Upper lobe of right lung (tissue), 1 donor: ENCODE data around the gene BRINP3. TPM values are rescaled to one million over a fixed set of nuclear protein-coding genes. Genes with fewer than 3 reads are reported as not detected.

Experiments used
- ATAC-seq: fragments of 200-7000 bp; cut with Tn5 transposase; one replicate; pipeline ENCODE4 v1.9.1; 2020; ENCODE audit warnings: mild to moderate bottlenecking, moderate library complexity
- DNase-seq: peaks from one replicate; pipeline ENCODE4 v3.0.0-alpha.2; 2020
- H3K27ac ChIP-seq: fragments of 200-600 bp; one replicate; pipeline ENCODE4 v1.8.0; 2022
- H3K27me3 ChIP-seq: fragments of 200-600 bp; one replicate; pipeline ENCODE4 v1.8.0; 2022; ENCODE audit warnings: mild to moderate bottlenecking
- H3K36me3 ChIP-seq: fragments of 200-600 bp; one replicate; pipeline ENCODE4 v1.8.0; 2022
- H3K4me1 ChIP-seq: fragments of 200-600 bp; one replicate; pipeline ENCODE4 v1.8.0; 2022
- H3K4me3 ChIP-seq: fragments of 200-600 bp; one replicate; pipeline ENCODE4 v1.8.0; 2022; ENCODE audit warnings: mild to moderate bottlenecking
- H3K9me3 ChIP-seq: fragments of 200-600 bp; one replicate; pipeline ENCODE4 v1.8.0; 2022
- CTCF ChIP-seq: fragments of 200-600 bp; IDR thresholded peaks from one replicate; pipeline ENCODE4 v1.8.0; 2022; ENCODE audit warnings: antibody characterized with exemption
- intact Hi-C: fragments of 100-400 bp; cut with DNase I; formaldehyde crosslinking; loops from one replicate; pipeline ENCODE4 v1.11.0; 2022
- total RNA-seq: library from RNA; stranded (reverse); fragmentation: NEBNext Ultra II Directional; extraction: Animal tissue kit (Norgen Biotek cat#: 25700); gene quantifications from one replicate; pipeline ENCODE4 v1.2.1, GENCODE V29; 2021
- donor health status: DM: no; HTN: yes; CAD: no; lungs with severe emphysema.

The BRINP3 gene
- total RNA-seq, 1 donor from 2014 or later = 1.2 TPM

DNA sequence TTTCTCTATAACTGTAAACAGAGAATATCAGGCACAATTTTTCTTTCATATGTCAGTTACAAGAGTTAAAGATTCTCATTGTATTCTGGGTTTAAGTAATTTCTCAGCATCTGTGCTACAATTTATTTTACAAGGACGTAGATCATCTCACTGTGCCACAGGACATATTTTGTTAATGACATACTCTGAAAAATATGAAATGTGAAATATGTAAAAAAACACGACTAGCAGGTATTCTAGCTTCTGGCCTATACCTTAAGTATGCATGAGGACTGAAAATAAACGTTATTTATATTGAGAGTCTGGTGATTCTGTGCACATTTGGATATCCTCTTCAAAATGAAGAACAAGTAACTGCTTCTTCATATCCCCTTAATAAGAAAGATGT is 308.8 kb downstream of the BRINP3 start:
- no peak for ATAC-seq
- no peaks in the 10 kb centered on the region for H3K9me3 ChIP-seq
- no peak overlapping the region for H3K4me3 ChIP-seq
- intact Hi-C loops = no loop called here
- no peak overlapping the region for H3K27ac ChIP-seq
- DNase-seq = no peak
- no peak for TF ChIP-seq CTCF
- H3K4me1 ChIP-seq = no peaks in the 10 kb centered on the region
- H3K36me3 ChIP-seq = no peaks in the 10 kb centered on the region
- no peaks in the 10 kb centered on the region for H3K27me3 ChIP-seq

DNA sequence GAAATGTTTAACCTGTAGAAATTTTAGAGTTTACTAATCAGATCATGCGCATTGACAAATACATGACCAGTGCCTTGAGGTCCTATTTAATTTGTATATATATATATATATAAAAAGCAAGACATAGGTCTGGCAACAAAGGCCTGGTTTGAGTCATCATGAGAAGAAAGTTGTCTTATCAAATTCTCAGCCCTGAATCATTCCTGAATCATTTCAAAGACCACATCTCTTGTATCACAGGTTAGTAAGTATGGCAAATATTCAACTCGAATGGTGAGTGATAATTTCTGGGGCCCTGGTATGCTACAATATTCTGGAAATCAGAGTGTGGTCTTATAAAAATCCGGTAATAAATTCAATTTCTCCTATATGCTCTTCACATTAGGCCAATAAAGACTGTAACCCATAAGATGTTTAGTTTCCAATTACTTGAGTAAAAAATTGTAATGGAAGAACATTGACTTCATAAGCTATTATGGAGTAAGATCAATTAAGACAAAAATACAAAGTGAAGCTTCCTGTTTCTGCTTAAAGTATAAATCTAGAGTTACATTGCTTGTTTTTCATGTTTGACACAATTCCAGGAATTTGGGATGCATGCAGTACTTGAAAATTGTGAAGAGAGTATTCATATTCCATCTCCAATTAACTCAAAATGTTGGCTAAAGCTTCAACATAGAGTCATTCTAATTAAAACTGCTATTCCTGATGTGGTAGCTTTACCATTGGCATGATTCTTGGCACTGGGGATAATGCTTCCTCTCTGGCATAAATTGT is 309.4 kb downstream of the BRINP3 start:
- Histone ChIP-seq H3K27ac (no peak overlapping the region), H3K27me3 (no peaks in the 10 kb centered on the region), H3K9me3 (no peaks in the 10 kb centered on the region), H3K36me3 (no peaks in the 10 kb centered on the region), H3K4me3 (no peak overlapping the region), H3K4me1 (no peaks in the 10 kb centered on the region)
- ATAC-seq (no peak), DNase-seq (no peak)
- intact Hi-C loops = no loop called here
- no peak for TF ChIP-seq CTCF

DNA sequence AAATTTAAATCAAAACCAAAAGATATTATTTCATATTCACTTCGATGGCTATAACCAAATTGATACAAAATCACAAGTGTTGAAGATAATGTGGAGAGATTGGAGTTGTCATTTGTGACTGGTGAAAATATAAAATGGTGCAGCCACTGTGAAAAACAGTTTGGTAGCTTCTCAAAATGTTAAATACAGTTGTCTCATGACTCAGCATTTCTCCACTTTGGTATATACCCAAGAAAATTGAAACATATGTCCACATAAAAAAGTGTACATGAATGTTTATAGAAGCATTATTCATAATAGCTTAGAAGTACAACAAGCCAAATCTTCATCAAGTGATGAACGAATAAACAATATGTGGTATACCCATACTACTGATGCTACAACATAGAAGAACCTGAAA is 318.5 kb downstream of the BRINP3 start:
- Histone ChIP-seq H3K36me3 (no peaks in the 10 kb centered on the region), H3K4me3 (no peak overlapping the region), H3K4me1 (no peaks in the 10 kb centered on the region), H3K9me3 (no peaks in the 10 kb centered on the region), H3K27ac (no peak overlapping the region), H3K27me3 (no peaks in the 10 kb centered on the region)
- TF ChIP-seq CTCF = no peak
- DNase-seq (no peak), ATAC-seq (no peak)
- intact Hi-C loops = no loop called here

DNA sequence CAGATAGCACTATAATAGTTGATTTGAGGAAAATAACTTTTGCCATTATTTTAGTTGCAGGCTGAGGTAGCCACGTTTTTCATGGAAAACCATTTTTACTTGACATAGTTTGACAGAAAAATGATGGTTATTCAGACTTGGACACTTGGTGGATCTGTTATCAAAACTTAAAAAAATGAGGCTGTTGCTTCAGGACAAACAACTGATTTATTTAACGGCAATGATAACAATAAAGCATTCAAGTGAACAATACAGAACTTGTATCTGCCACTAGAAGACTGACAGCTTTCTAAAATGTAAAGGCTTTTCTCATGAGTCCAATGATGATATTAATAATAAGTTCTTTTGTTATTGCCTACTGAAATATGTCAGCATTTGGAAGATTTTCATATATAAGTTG is 322.9 kb downstream of the BRINP3 start:
- no peaks in the 10 kb centered on the region for H3K4me1 ChIP-seq
- ATAC-seq = no peak
- intact Hi-C loops = no loop called here
- H3K4me3 ChIP-seq = no peak overlapping the region
- TF ChIP-seq CTCF = no peak
- no peak for DNase-seq
- no peaks in the 10 kb centered on the region for H3K36me3 ChIP-seq
- H3K9me3 ChIP-seq = no peaks in the 10 kb centered on the region
- no peak overlapping the region for H3K27ac ChIP-seq
- no peaks in the 10 kb centered on the region for H3K27me3 ChIP-seq

- no peaks in the 10 kb centered on the region for H3K9me3 ChIP-seq
- H3K4me1 ChIP-seq = no peaks in the 10 kb centered on the region
- ATAC-seq = no peak
- H3K27ac ChIP-seq = no peak overlapping the region
- no peak for DNase-seq
- no peak overlapping the region for H3K4me3 ChIP-seq
- H3K36me3 ChIP-seq = no peaks in the 10 kb centered on the region
- no peaks in the 10 kb centered on the region for H3K27me3 ChIP-seq
- no peak for TF ChIP-seq CTCF
- intact Hi-C loops = no loop called here
These were observed 330.0 kb downstream of the BRINP3 start for GRCh38 chr1:190147616-190148015.

GRCh38 chr1:190144650-190145049 is 333.0 kb downstream of the BRINP3 start:
- Histone ChIP-seq H3K4me3 (no peak overlapping the region), H3K27ac (no peak overlapping the region), H3K9me3 (no peaks in the 10 kb centered on the region), H3K36me3 (no peaks in the 10 kb centered on the region), H3K4me1 (no peaks in the 10 kb centered on the region), H3K27me3 (no peaks in the 10 kb centered on the region)
- no peak for TF ChIP-seq CTCF
- intact Hi-C loops = no loop called here
- DNase-seq (no peak), ATAC-seq (no peak)
